Adipocyte (in vitro differentiated cells): Measurements from ENCODE around the gene GATB.

ENCODE experiments used
- DNase-seq: peaks from one replicate; pipeline ENCODE4 v3.0.0-alpha.2; 2015; ENCODE audit warnings: low read depth
- H3K27me3 ChIP-seq: replicated peaks from 2 replicates; pipeline ENCODE4 v1.7.0; 2013; ENCODE audit warnings: mild to moderate bottlenecking, low read length, moderate library complexity; ENCODE audit not compliant: control insufficient read depth, insufficient read depth
- H3K36me3 ChIP-seq: 2 replicates; pipeline ENCODE4 v1.7.0; 2013; ENCODE audit warnings: low read length, mild to moderate bottlenecking, moderate library complexity; ENCODE audit not compliant: control insufficient read depth, insufficient read depth, severe bottlenecking
- H3K4me1 ChIP-seq: 2 replicates; pipeline ENCODE4 v1.7.0; 2013; ENCODE audit warnings: mild to moderate bottlenecking, low read length, moderate library complexity; ENCODE audit not compliant: control insufficient read depth, insufficient read depth
- H3K4me3 ChIP-seq: 2 replicates; pipeline ENCODE4 v1.7.0; 2013; ENCODE audit warnings: mild to moderate bottlenecking, low read length, moderate library complexity
- H3K9ac ChIP-seq: 2 replicates; pipeline ENCODE4 v1.7.0; 2013; ENCODE audit warnings: mild to moderate bottlenecking, low read length, moderate library complexity
- H3K9me3 ChIP-seq: 2 replicates; pipeline ENCODE4 v1.7.0; 2013; ENCODE audit warnings: mild to moderate bottlenecking, low read length, moderate library complexity; ENCODE audit not compliant: control insufficient read depth

The GATB gene

GRCh38 chr4:151687021-151687640, 73.7 kb downstream of the GATB start:
- no peaks in the 10 kb centered on the region for H3K36me3 ChIP-seq
- H3K9me3 ChIP-seq = no peaks in the 10 kb centered on the region
- no peak overlapping the region for H3K9ac ChIP-seq
- DNase-seq = peak; percentile 17
- no peak overlapping the region for H3K4me3 ChIP-seq
- H3K27me3 ChIP-seq = no peaks in the 10 kb centered on the region
- H3K4me1 ChIP-seq = peaks cover 55% of the 10 kb centered on the region

GRCh38 chr4:151685303-151685702, 75.5 kb downstream of the GATB start:
- Histone ChIP-seq H3K27me3 (no peaks in the 10 kb centered on the region), H3K9me3 (no peaks in the 10 kb centered on the region), H3K9ac (no peak overlapping the region), H3K36me3 (no peaks in the 10 kb centered on the region), H3K4me1 (peaks cover 37% of the 10 kb centered on the region), H3K4me3 (no peak overlapping the region)
- no peak for DNase-seq

- Histone ChIP-seq H3K9ac (no peak overlapping the region), H3K4me3 (no peak overlapping the region), H3K36me3 (no peaks in the 10 kb centered on the region), H3K9me3 (no peaks in the 10 kb centered on the region), H3K4me1 (peaks cover 5% of the 10 kb centered on the region), H3K27me3 (no peaks in the 10 kb centered on the region)
- DNase-seq = no peak
Measured at GRCh38 chr4:151681085-151681484, 79.7 kb downstream of the GATB start.

GRCh38 chr4:151679231-151679630, 81.6 kb downstream of the GATB start:
- Histone ChIP-seq H3K9ac (no peak overlapping the region), H3K4me3 (no peak overlapping the region), H3K27me3 (no peaks in the 10 kb centered on the region), H3K9me3 (no peaks in the 10 kb centered on the region), H3K36me3 (no peaks in the 10 kb centered on the region), H3K4me1 (peaks cover 23% of the 10 kb centered on the region)
- no peak for DNase-seq

GRCh38 chr4:151678048-151678872, 82.5 kb downstream of the GATB start:
- Histone ChIP-seq H3K36me3 (no peaks in the 10 kb centered on the region), H3K9ac (no peak overlapping the region), H3K4me1 (peaks cover 23% of the 10 kb centered on the region), H3K27me3 (no peaks in the 10 kb centered on the region), H3K9me3 (no peaks in the 10 kb centered on the region), H3K4me3 (no peak overlapping the region)
- DNase-seq = no peak

- Histone ChIP-seq H3K4me3 (no peak overlapping the region), H3K9me3 (no peaks in the 10 kb centered on the region), H3K4me1 (peaks cover 23% of the 10 kb centered on the region), H3K27me3 (no peaks in the 10 kb centered on the region), H3K9ac (no peak overlapping the region), H3K36me3 (no peaks in the 10 kb centered on the region)
- no peak for DNase-seq
Measured at GRCh38 chr4:151677193-151677592, 83.6 kb downstream of the GATB start.

- no peak overlapping the region for H3K4me3 ChIP-seq
- peaks cover 23% of the 10 kb centered on the region for H3K4me1 ChIP-seq
- no peak overlapping the region for H3K9ac ChIP-seq
- no peaks in the 10 kb centered on the region for H3K9me3 ChIP-seq
- H3K27me3 ChIP-seq = no peaks in the 10 kb centered on the region
- H3K36me3 ChIP-seq = no peaks in the 10 kb centered on the region
- DNase-seq = peak; percentile 56
Measured at GRCh38 chr4:151676301-151676700, 84.5 kb downstream of the GATB start.

GRCh38 chr4:151675411-151675971, 85.3 kb downstream of the GATB start:
- no peak for DNase-seq
- Histone ChIP-seq H3K27me3 (no peaks in the 10 kb centered on the region), H3K4me3 (no peak overlapping the region), H3K4me1 (peaks cover 23% of the 10 kb centered on the region), H3K36me3 (no peaks in the 10 kb centered on the region), H3K9ac (no peak overlapping the region), H3K9me3 (no peaks in the 10 kb centered on the region)

- DNase-seq = no peak
- Histone ChIP-seq H3K36me3 (no peaks in the 10 kb centered on the region), H3K4me3 (peak overlapping the region; percentile 55), H3K4me1 (peaks cover 23% of the 10 kb centered on the region), H3K9me3 (no peaks in the 10 kb centered on the region), H3K27me3 (no peaks in the 10 kb centered on the region), H3K9ac (peak overlapping the region; percentile 9)
Measured at GRCh38 chr4:151674804-151675391, 85.9 kb downstream of the GATB start.

- no peak overlapping the region for H3K4me3 ChIP-seq
- peaks cover 23% of the 10 kb centered on the region for H3K4me1 ChIP-seq
- H3K27me3 ChIP-seq = no peaks in the 10 kb centered on the region
- no peak overlapping the region for H3K9ac ChIP-seq
- no peaks in the 10 kb centered on the region for H3K9me3 ChIP-seq
- no peaks in the 10 kb centered on the region for H3K36me3 ChIP-seq
- no peak for DNase-seq
Measured at GRCh38 chr4:151673908-151674520, 86.8 kb downstream of the GATB start.

- H3K36me3 ChIP-seq = no peaks in the 10 kb centered on the region
- no peaks in the 10 kb centered on the region for H3K9me3 ChIP-seq
- DNase-seq = no peak
- H3K4me1 ChIP-seq = peaks cover 23% of the 10 kb centered on the region
- H3K27me3 ChIP-seq = no peaks in the 10 kb centered on the region
- no peak overlapping the region for H3K9ac ChIP-seq
- no peak overlapping the region for H3K4me3 ChIP-seq
Measured at GRCh38 chr4:151672996-151673395, 87.8 kb downstream of the GATB start.
